Tongue (tissue), 2 donors: ENCODE measurements around the gene FMO3. TPM values are rescaled to one million over a fixed set of nuclear protein-coding genes. Genes with fewer than 3 reads are reported as not detected.

Experiments used
- DNase-seq: peaks from one replicate; pipeline ENCODE4 v3.0.0-alpha.2; 2015
- total RNA-seq: library from RNA; depleted of rRNA; stranded (reverse); fragments of >200 nt; gene quantifications from one replicate; pipeline ENCODE4 v1.2.3, GENCODE V29; 2014

FMO3 gene
- total RNA-seq, 1 donor from 2014 or later = not detected

DNA sequence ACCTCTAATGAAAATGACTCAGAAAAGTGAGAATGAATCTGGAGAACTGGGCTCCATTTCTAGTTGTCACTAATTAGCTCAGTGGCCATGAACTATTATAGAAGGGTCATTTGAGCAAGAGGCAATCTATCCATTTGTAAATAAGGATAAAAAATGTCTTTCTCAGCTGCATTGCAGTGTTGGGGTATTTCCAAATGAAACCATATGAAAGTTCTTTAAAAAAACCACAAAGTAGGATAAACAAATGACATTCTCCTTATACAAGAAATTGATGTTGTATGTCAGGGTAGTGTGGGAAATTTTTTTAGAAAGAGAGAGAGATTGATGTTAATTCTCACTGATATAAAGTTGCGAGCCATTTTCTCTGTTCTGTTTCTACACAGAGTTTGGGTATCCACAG is 26.0 kb downstream of the FMO3 start:
- no peak for DNase-seq

DNA sequence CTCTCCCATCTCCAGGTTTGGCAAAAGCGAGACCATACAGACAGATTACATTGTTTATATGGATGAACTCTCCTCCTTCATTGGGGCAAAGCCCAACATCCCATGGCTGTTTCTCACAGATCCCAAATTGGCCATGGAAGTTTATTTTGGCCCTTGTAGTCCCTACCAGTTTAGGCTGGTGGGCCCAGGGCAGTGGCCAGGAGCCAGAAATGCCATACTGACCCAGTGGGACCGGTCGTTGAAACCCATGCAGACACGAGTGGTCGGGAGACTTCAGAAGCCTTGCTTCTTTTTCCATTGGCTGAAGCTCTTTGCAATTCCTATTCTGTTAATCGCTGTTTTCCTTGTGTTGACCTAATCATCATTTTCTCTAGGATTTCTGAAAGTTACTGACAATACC is 26.4 kb downstream of the FMO3 start:
- DNase-seq = no peak

- no peak for DNase-seq
These were observed 28.9 kb downstream of the FMO3 start for GRCh38 chr1:171119648-171120047.

- no peak for DNase-seq
These were observed 31.6 kb downstream of the FMO3 start for GRCh38 chr1:171122299-171122698.

DNA sequence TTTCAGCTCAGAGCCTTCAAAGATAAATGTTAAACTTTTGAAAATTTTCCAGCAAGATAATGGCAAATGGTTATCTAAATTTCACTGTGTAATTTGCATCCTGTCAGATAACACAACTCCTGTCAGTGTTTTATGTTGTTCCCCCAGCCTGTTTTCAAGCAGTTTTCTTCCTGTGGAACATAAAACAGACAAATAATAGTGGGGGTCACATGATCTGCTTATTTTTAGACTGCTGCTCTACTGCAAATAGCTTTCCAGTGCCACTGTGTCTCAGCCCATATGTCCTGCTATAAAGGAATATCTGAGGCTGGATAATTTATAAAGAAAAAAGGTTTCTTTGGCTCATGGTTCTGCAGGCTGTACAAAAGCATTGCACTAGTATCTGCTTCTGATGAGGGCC is 32.2 kb downstream of the FMO3 start:
- DNase-seq = no peak

- DNase-seq = peak; percentile 48
These were observed 35.8 kb downstream of the FMO3 start for GRCh38 chr1:171126504-171126903.

- DNase-seq = no peak
These were observed 36.4 kb downstream of the FMO3 start for GRCh38 chr1:171127099-171127498.

GRCh38 chr1:171127501-171127900 is 36.8 kb downstream of the FMO3 start:
- peak; percentile 65 for DNase-seq

DNA sequence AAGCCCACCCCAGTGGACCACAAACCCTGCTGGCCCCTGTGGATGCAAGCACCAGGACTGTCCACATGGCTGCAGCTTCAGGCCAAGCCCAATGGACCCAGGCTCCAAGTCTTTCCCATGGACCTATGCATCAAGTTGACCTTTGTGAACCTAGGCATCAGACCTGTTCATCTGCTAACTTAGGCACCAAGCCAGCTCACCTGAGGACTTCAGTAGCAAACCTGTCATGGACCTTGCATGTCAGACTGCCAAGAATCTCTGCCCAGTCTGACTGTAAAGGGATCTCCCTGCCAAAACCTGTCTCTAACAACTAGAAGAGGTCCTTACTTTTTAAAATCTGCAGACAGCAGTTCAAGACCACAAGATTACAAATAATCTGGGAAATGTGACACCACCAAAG is 37.8 kb downstream of the FMO3 start:
- no peak for DNase-seq

- DNase-seq = no peak
These were observed 43.7 kb downstream of the FMO3 start for GRCh38 chr1:171134204-171134923.

DNA sequence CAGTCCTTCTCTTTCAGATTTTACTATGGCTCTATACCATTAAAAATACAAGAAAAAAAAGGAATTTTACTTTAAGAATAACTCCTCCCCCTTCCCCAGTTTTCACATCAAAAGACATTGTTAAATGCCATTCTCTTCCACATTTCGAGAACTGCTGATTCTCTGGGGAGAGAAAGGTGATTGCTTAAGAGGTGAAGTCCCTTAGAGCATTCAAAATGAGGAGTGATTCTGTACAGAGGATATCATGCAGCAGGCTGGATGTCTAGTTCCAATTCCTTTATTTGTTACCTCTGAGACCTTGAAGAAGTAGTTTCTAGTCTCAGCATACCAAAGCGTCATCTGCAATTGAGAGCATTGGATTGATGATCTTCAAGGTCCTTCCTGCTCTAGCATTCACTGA is 46.9 kb downstream of the FMO3 start:
- DNase-seq = no peak

- DNase-seq = no peak
These were observed 48.3 kb downstream of the FMO3 start for GRCh38 chr1:171138980-171139379.

DNA sequence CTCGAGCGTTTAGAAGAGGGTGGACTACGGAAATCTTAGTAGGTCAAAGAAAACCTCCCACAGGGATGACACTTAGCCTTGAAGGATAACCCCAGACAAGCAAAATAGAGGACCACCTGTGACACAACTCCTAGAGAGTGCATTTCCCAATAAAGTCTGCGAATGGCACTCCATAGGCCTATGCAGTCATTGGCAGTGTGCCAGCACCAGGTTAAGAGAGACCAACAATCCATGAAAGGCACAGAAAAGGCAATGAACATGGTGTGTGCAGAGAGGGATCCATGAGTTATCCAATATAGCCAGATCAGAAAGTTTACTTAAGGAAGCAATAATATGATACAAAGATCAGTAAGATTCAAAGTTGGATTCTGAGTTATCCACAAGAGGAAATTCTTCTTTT is 49.2 kb downstream of the FMO3 start:
- no peak for DNase-seq

- peak; percentile 52 for DNase-seq
These were observed 49.7 kb downstream of the FMO3 start for GRCh38 chr1:171140401-171140800.

DNA sequence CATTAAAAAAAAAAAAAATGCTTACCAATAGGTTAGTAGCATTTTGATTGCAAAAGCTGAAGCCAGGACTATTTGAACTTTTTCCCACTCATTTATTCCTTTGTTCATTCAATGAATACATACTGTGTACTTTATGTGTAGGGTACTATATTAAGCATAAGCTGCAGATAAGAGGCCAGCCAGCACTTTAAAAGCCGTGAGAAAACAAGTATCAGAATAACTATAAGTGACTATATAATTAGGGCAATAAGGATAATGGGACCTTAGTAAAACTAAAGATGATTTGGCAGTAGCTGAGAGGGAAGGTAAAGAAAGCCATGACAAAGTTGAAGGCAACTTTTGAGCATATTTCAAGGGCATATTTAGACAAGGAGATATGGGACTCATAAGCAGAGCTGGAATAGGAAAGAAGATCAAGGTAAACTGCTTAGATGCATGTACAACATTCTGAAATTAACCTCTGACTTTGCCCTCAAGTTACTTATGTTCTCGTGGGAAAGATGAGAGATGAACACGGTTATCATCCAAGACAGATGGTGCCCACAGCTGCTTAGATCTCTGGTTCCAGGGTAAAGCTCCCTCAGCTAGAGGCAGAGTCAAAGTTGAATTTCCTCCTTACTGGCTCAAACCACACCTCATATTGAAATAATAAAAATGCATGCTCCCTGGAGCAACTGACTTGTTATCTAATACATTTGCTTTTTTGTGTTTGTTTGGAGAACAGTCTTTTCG is 50.4 kb downstream of the FMO3 start:
- DNase-seq = no peak

GRCh38 chr1:171141688-171142415 is 51.1 kb downstream of the FMO3 start:
- DNase-seq = peak; percentile 95

DNA sequence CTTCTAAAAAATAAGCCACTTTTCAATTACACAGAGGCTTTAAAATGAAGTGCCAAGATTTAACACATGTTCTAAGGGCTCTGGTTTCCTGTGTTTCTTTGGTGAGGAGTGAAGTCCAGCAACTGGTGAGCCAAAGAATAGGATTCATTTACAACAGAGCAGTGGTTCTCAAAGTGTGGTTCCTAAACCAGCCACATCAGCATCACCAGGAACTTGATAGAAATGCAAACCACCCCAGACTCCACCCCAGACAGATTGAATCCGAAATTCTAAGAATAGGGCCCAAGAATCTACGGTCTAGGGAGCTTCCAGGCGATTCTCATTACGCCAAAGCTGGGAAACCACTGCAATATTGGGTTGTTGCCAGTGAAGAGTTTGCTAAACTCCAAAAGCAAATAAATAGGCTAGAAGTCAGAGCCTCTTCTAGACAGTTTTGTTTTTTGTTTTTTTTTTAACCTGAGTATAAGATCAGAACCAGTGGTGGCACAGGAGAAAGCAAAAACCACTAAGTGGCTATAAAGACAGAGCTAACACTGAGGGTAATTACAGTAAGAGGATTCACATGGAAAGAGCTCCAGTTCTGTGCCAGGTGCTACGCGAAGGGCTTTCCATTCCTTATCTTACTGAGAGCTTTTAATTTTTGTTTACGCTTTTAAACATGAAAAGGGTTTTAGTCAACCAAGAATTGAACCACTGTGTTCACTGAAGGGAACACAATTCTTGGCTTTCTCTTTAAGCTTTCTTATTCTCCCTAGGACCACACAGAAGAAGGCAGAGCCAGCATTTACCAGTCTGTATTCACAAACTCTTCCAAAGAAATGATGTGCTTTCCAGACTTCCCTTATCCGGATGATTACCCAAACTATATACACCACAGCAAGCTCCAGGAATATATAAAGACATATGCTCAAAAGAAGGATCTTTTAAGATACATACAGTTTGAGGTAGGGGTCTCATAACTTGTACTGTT is 52.0 kb downstream of the FMO3 start:
- DNase-seq = no peak

- no peak for DNase-seq
These were observed 59.5 kb downstream of the FMO3 start for GRCh38 chr1:171150156-171150555.

- peak; percentile 33 for DNase-seq
These were observed 61.8 kb downstream of the FMO3 start for GRCh38 chr1:171152549-171152948.

DNA sequence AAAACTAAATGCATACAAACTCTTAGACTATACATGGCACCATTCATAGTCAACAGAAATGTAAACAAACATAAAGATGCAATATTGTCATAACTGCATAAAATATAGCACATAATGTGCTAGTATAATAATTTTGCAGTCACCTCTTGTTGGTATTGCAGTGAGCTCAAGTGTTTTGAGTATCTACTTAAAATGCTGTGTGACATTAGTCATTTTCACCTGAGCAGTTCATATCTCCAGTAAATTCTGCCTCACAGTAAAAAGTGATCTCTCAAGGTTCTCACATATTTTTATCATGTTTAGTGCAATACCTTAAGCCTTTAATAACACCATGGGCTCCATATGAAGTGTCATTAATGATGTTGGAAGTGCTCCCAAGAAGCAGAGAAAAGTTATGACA is 64.8 kb downstream of the FMO3 start:
- DNase-seq = no peak

- DNase-seq = no peak
These were observed 67.4 kb downstream of the FMO3 start for GRCh38 chr1:171158096-171158495.

DNA sequence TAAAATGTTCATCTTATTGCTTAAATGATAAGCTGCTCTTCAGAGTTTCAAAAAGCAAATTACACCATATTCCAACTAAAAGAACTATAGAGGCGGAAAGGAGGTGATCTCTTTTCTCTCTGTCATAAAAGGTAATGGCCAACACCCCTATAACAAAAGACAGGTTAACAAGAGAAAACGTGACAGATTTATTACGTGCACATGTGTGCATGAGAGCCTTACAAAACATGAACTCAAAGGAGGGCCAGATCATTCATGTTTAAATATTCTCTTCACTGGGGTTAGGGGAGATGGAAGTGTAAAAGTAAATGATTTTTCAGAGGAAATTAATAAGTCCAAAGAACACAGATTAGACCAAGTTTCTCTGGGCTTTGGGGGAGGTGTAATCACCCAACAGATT is 67.8 kb downstream of the FMO3 start:
- no peak for DNase-seq
